Effector memory CD4-positive, alpha-beta T cell (primary cell): ENCODE measurements around the gene SPOP.
"Not testable (repeated sequence)": the region's sequence is repeated elsewhere in the genome, so short reads cannot be mapped to it uniquely, and the experiment has no call there.

Experiments used
- DNase-seq, 3 donors: peaks; one replicate each; pipeline ENCODE4 v3.0.0-alpha.2; 2020
- H3K27ac ChIP-seq: 2 replicates; pipeline ENCODE4 v1.7.0; 2013; ENCODE audit warnings: mild to moderate bottlenecking, low read length, moderate library complexity; ENCODE audit not compliant: insufficient read depth, poor library complexity, severe bottlenecking
- H3K27me3 ChIP-seq: replicated peaks from 2 replicates; pipeline ENCODE4 v1.7.0; 2013; ENCODE audit warnings: mild to moderate bottlenecking, low read length; ENCODE audit not compliant: insufficient read depth, control insufficient read depth, poor library complexity, severe bottlenecking
- H3K36me3 ChIP-seq: 2 replicates; pipeline ENCODE4 v1.7.0; 2013; ENCODE audit warnings: mild to moderate bottlenecking, low read length, moderate library complexity; ENCODE audit not compliant: control insufficient read depth, insufficient read depth
- H3K4me1 ChIP-seq: 2 replicates; pipeline ENCODE4 v1.7.0; 2013; ENCODE audit warnings: low read length, mild to moderate bottlenecking; ENCODE audit not compliant: control insufficient read depth, insufficient read depth, poor library complexity, severe bottlenecking
- H3K4me3 ChIP-seq: 2 replicates; pipeline ENCODE4 v1.7.0; 2013; ENCODE audit warnings: low read length, low read depth, mild to moderate bottlenecking; ENCODE audit not compliant: insufficient read depth, poor library complexity, severe bottlenecking
- H3K9me3 ChIP-seq: 2 replicates; pipeline ENCODE4 v1.7.0; 2013; ENCODE audit warnings: mild to moderate bottlenecking, low read length, moderate library complexity; ENCODE audit not compliant: control insufficient read depth

The SPOP gene

GRCh38 chr17:49555495-49556222 is 122.2 kb downstream of the SPOP start:
- Histone ChIP-seq H3K27me3 (no peaks in the 10 kb centered on the region), H3K4me3 (no peak overlapping the region), H3K36me3 (no peaks in the 10 kb centered on the region), H3K4me1 (no peaks in the 10 kb centered on the region), H3K9me3 (no peaks in the 10 kb centered on the region), H3K27ac (no peak overlapping the region)
- DNase-seq, result no peak

- Histone ChIP-seq H3K27ac (no peak overlapping the region), H3K4me3 (no peak overlapping the region), H3K27me3 (no peaks in the 10 kb centered on the region), H3K4me1 (no peaks in the 10 kb centered on the region), H3K36me3 (no peaks in the 10 kb centered on the region), H3K9me3 (no peaks in the 10 kb centered on the region)
- no peak for DNase-seq
Measured at GRCh38 chr17:49554694-49555494, 123.0 kb downstream of the SPOP start.

GRCh38 chr17:49553676-49554335 is 124.1 kb downstream of the SPOP start:
- Histone ChIP-seq H3K27me3 (no peaks in the 10 kb centered on the region), H3K4me1 (no peaks in the 10 kb centered on the region), H3K4me3 (no peak overlapping the region), H3K36me3 (no peaks in the 10 kb centered on the region), H3K9me3 (no peaks in the 10 kb centered on the region), H3K27ac (no peak overlapping the region)
- no peak for DNase-seq

- Histone ChIP-seq H3K27ac (no peak overlapping the region), H3K27me3 (no peaks in the 10 kb centered on the region), H3K4me1 (no peaks in the 10 kb centered on the region), H3K36me3 (no peaks in the 10 kb centered on the region), H3K9me3 (no peaks in the 10 kb centered on the region), H3K4me3 (no peak overlapping the region)
- no peak for DNase-seq
Measured at GRCh38 chr17:49552070-49552751, 125.7 kb downstream of the SPOP start.

- no peak for DNase-seq
- Histone ChIP-seq H3K4me1 (no peaks in the 10 kb centered on the region), H3K36me3 (no peaks in the 10 kb centered on the region), H3K9me3 (no peaks in the 10 kb centered on the region), H3K27ac (no peak overlapping the region), H3K4me3 (no peak overlapping the region), H3K27me3 (no peaks in the 10 kb centered on the region)
Measured at GRCh38 chr17:49551221-49552069, 126.5 kb downstream of the SPOP start.

- not testable (repeated sequence) for DNase-seq, H3K4me3 ChIP-seq, H3K9me3 ChIP-seq, H3K36me3 ChIP-seq, H3K27ac ChIP-seq, H3K27me3 ChIP-seq, H3K4me1 ChIP-seq
Measured at GRCh38 chr17:49550764-49551163, 127.1 kb downstream of the SPOP start.

- no peak for DNase-seq
- H3K9me3 ChIP-seq, result no peaks in the 10 kb centered on the region
- no peaks in the 10 kb centered on the region for H3K4me1 ChIP-seq
- H3K27me3 ChIP-seq, result no peaks in the 10 kb centered on the region
- no peak overlapping the region for H3K4me3 ChIP-seq
- H3K27ac ChIP-seq, result no peak overlapping the region
- no peaks in the 10 kb centered on the region for H3K36me3 ChIP-seq
Measured at GRCh38 chr17:49549691-49550678, 127.9 kb downstream of the SPOP start.

GRCh38 chr17:49549311-49549605 is 128.6 kb downstream of the SPOP start:
- Histone ChIP-seq H3K9me3 (no peaks in the 10 kb centered on the region), H3K27ac (no peak overlapping the region), H3K27me3 (no peaks in the 10 kb centered on the region), H3K36me3 (no peaks in the 10 kb centered on the region), H3K4me1 (no peaks in the 10 kb centered on the region), H3K4me3 (no peak overlapping the region)
- DNase-seq, result no peak
